Astrocyte (in vitro differentiated cells and primary cell): ENCODE results near the gene KCNQ4. TPM values are rescaled to one million over a fixed set of nuclear protein-coding genes. Genes with fewer than 3 reads are reported as not detected.
A peak's percentile ranks its signal among the peaks of the same experiment; 100 is the strongest.

Source experiments
- DNase-seq: peaks from one replicate; pipeline ENCODE4 v3.0.0-alpha.2; 2010; ENCODE audit warnings: low read depth
- FAIRE-seq: peaks from 2 replicates; lab custom pipeline; 2011; peaks lifted over from hg19 to GRCh38; lab: Jason Lieb, UNC
- H2AFZ ChIP-seq: 2 replicates; pipeline ENCODE4 v1.6.0; 2012; ENCODE audit warnings: low read depth, low read length, inconsistent platforms
- H3K27ac ChIP-seq: 2 replicates; pipeline ENCODE4 v1.5.1; 2011; ENCODE audit warnings: low read depth, low read length, inconsistent platforms
- H3K27me3 ChIP-seq: 2 replicates; pipeline ENCODE4 v1.6.0; 2011; ENCODE audit warnings: low read length, inconsistent platforms; ENCODE audit not compliant: insufficient read depth
- H3K36me3 ChIP-seq: 2 replicates; pipeline ENCODE4 v1.5.1; 2011; ENCODE audit warnings: low read length, inconsistent platforms; ENCODE audit not compliant: insufficient read depth
- H3K4me1 ChIP-seq: 2 replicates; pipeline ENCODE4 v1.5.1; 2011; ENCODE audit warnings: low read length, inconsistent platforms; ENCODE audit not compliant: insufficient read depth
- H3K4me2 ChIP-seq: 2 replicates; pipeline ENCODE4 v1.6.0; 2012; ENCODE audit warnings: low read length, inconsistent platforms
- H3K4me3 ChIP-seq: 2 replicates; pipeline ENCODE4 v1.5.1; 2011; ENCODE audit warnings: low read depth, mild to moderate bottlenecking, low read length, inconsistent platforms; ENCODE audit not compliant: insufficient read depth
- H3K79me2 ChIP-seq: 2 replicates; pipeline ENCODE4 v1.6.0; 2012; ENCODE audit warnings: mild to moderate bottlenecking, low read length, inconsistent platforms; ENCODE audit not compliant: insufficient read depth
- H3K9ac ChIP-seq: 2 replicates; pipeline ENCODE4 v1.6.0; 2012; ENCODE audit warnings: mild to moderate bottlenecking, low read length, inconsistent platforms
- H3K9me3 ChIP-seq: 2 replicates; pipeline ENCODE4 v1.5.1; 2012; ENCODE audit warnings: low read depth, mild to moderate bottlenecking, low read length, inconsistent platforms; ENCODE audit not compliant: insufficient read depth
- H4K20me1 ChIP-seq: 2 replicates; pipeline ENCODE4 v1.6.0; 2012; ENCODE audit warnings: low read length, inconsistent platforms; ENCODE audit not compliant: insufficient read depth
- H3K27ac Mint-ChIP-seq: one replicate; pipeline ENCODE4 v1.8.0; 2021; ENCODE audit warnings: mild to moderate bottlenecking, mixed read lengths; ENCODE audit not compliant: unreplicated experiment
- H3K27me3 Mint-ChIP-seq: one replicate; pipeline ENCODE4 v1.8.0; 2021; ENCODE audit warnings: low read depth, mixed read lengths; ENCODE audit not compliant: unreplicated experiment
- H3K36me3 Mint-ChIP-seq: one replicate; pipeline ENCODE4 v1.8.0; 2021; ENCODE audit warnings: low read depth, mixed read lengths; ENCODE audit not compliant: unreplicated experiment
- H3K4me1 Mint-ChIP-seq: one replicate; pipeline ENCODE4 v1.8.0; 2021; ENCODE audit warnings: low read depth, mixed read lengths; ENCODE audit not compliant: unreplicated experiment
- H3K4me3 Mint-ChIP-seq: one replicate; pipeline ENCODE4 v1.8.0; 2021; ENCODE audit warnings: mild to moderate bottlenecking, moderate library complexity, mixed read lengths; ENCODE audit not compliant: unreplicated experiment
- H3K9me3 Mint-ChIP-seq: one replicate; pipeline ENCODE4 v1.8.0; 2021; ENCODE audit warnings: mild to moderate bottlenecking, mixed read lengths; ENCODE audit not compliant: unreplicated experiment
- CTCF ChIP-seq: IDR thresholded peaks from 2 replicates; pipeline ENCODE4 v1.5.1; 2011; ENCODE audit warnings: low read depth, mild to moderate bottlenecking, inconsistent platforms, low read length, moderate library complexity; ENCODE audit not compliant: insufficient read depth
- EZH2 ChIP-seq: IDR thresholded peaks from 2 replicates; pipeline ENCODE4 v1.6.1; 2012; ENCODE audit warnings: mild to moderate bottlenecking, low read length, inconsistent platforms; ENCODE audit not compliant: insufficient read depth
- total RNA-seq: library from RNA; stranded (reverse); gene quantifications from 2 replicates; pipeline ENCODE4 v1.2.1, GENCODE V29; 2021

The KCNQ4 gene
- total RNA-seq, 1 donor from 2014 or later, result 0.89 TPM

- Histone ChIP-seq H3K27ac (no peak overlapping the region), H3K4me1 (peaks cover 3% of the 10 kb centered on the region), H3K27me3 (peaks cover 13% of the 10 kb centered on the region), H3K4me2 (peak overlapping the region; percentile 86), H4K20me1 (peaks cover 6% of the 10 kb centered on the region), H3K79me2 (no peaks in the 10 kb centered on the region), H2AFZ (no peak overlapping the region), H3K9ac (no peak overlapping the region), H3K4me3 (no peak overlapping the region), H3K36me3 (no peaks in the 10 kb centered on the region), H3K9me3 (no peaks in the 10 kb centered on the region)
- H3K27ac Mint-ChIP-seq, result no peak overlapping the region
- no peak for TF ChIP-seq CTCF
- H3K36me3 Mint-ChIP-seq, result peaks cover 10% of the 10 kb centered on the region
- H3K27me3 Mint-ChIP-seq, result peaks cover 42% of the 10 kb centered on the region
- H3K4me3 Mint-ChIP-seq, result peak overlapping the region; percentile 79
- H3K4me1 Mint-ChIP-seq, result peaks cover 9% of the 10 kb centered on the region
- FAIRE-seq, result no peak
- peaks cover 3% of the 10 kb centered on the region for H3K9me3 Mint-ChIP-seq
- DNase-seq, result no peak
Observed at GRCh38 chr1:40782371-40782956, 1.1 kb upstream of the KCNQ4 start.

- peaks cover 13% of the 10 kb centered on the region for H3K27me3 ChIP-seq
- peaks cover 3% of the 10 kb centered on the region for H3K4me1 ChIP-seq
- no peak overlapping the region for H3K27ac Mint-ChIP-seq
- peak overlapping the region; percentile 73 for H3K4me3 Mint-ChIP-seq
- no peak overlapping the region for H2AFZ ChIP-seq
- DNase-seq, result no peak
- H3K27me3 Mint-ChIP-seq, result peaks cover 55% of the 10 kb centered on the region
- no peak overlapping the region for H3K4me3 ChIP-seq
- no peak for TF ChIP-seq CTCF
- TF ChIP-seq EZH2, result peak; percentile 62
- no peaks in the 10 kb centered on the region for H3K9me3 ChIP-seq
- FAIRE-seq, result no peak
- H3K79me2 ChIP-seq, result no peaks in the 10 kb centered on the region
- H3K9me3 Mint-ChIP-seq, result no peaks in the 10 kb centered on the region
- no peak overlapping the region for H3K27ac ChIP-seq
- H3K36me3 ChIP-seq, result no peaks in the 10 kb centered on the region
- peaks cover 7% of the 10 kb centered on the region for H3K36me3 Mint-ChIP-seq
- H3K9ac ChIP-seq, result no peak overlapping the region
- peaks cover 9% of the 10 kb centered on the region for H3K4me1 Mint-ChIP-seq
- peaks cover 6% of the 10 kb centered on the region for H4K20me1 ChIP-seq
- peak overlapping the region; percentile 77 for H3K4me2 ChIP-seq
Observed at GRCh38 chr1:40784141-40784770, 669 bp downstream of the KCNQ4 start.

GRCh38 chr1:40784771-40785151 is 1.2 kb downstream of the KCNQ4 start:
- Mint-ChIP-seq H3K27ac (no peak overlapping the region), H3K9me3 (no peaks in the 10 kb centered on the region), H3K36me3 (peaks cover 5% of the 10 kb centered on the region), H3K4me1 (peaks cover 9% of the 10 kb centered on the region), H3K27me3 (peaks cover 60% of the 10 kb centered on the region), H3K4me3 (peak overlapping the region; percentile 73)
- DNase-seq, result no peak
- peaks cover 13% of the 10 kb centered on the region for H3K27me3 ChIP-seq
- H4K20me1 ChIP-seq, result peaks cover 6% of the 10 kb centered on the region
- H3K9ac ChIP-seq, result no peak overlapping the region
- no peak for FAIRE-seq
- no peak overlapping the region for H3K4me3 ChIP-seq
- peaks cover 3% of the 10 kb centered on the region for H3K4me1 ChIP-seq
- no peak overlapping the region for H3K4me2 ChIP-seq
- no peak overlapping the region for H3K27ac ChIP-seq
- no peak overlapping the region for H2AFZ ChIP-seq
- TF ChIP-seq EZH2 (no peak), CTCF (no peak)
- no peaks in the 10 kb centered on the region for H3K36me3 ChIP-seq
- no peaks in the 10 kb centered on the region for H3K9me3 ChIP-seq
- no peaks in the 10 kb centered on the region for H3K79me2 ChIP-seq
